ENCODE results near the gene B9D1. TPM values are rescaled to one million over a fixed set of nuclear protein-coding genes. Genes with fewer than 3 reads are reported as not detected.

The B9D1 gene
- total RNA-seq, 1 experiment from 2014 or later, result 11.5 TPM

GRCh38 chr17:19305256-19305655 lies 57.3 kb downstream of the B9D1 start:
- no TSS peak for BruUV-seq (replicated peaks)
- POLR2A ChIA-PET, result no interaction called here
- Histone ChIP-seq H3K36me3 (ENCODE audit: control insufficient read depth, insufficient read depth, low read length) (no peaks in the 10 kb centered on the region; the same call in none of the 2 replicates), H3K27me3 (replicated peaks; ENCODE audit: control insufficient read depth, insufficient read depth, low read length) (no peaks in the 10 kb centered on the region), H3K9me3 (no peaks in the 10 kb centered on the region), H3K4me3 (ENCODE audit: low read depth, low read length) (no peak overlapping the region), H3K4me1 (peaks cover 4% of the 10 kb centered on the region; the same call in 1 of the 2 replicates)
- no peaks in the 10 kb centered on the region for H3K27me3 Mint-ChIP-seq (ENCODE audit: insufficient read depth, unreplicated experiment)
- peaks cover 6% of the 10 kb centered on the region for H3K36me3 Mint-ChIP-seq (ENCODE audit: insufficient read depth, unreplicated experiment)
- no peak for TF ChIP-seq CTCF (IDR thresholded peaks at IDR 0.05; ENCODE audit: insufficient read depth in 1 of 2, low read depth in 1 of 2, low read length in 1 of 2, severe bottlenecking in 1 of 2, unreplicated experiment in 1 of 2)
- H3K27ac Mint-ChIP-seq (ENCODE audit: unreplicated experiment), result no peak overlapping the region
- no peak for DNase-seq
- H3K4me3 Mint-ChIP-seq (ENCODE audit: unreplicated experiment), result no peak overlapping the region
- H3K4me1 Mint-ChIP-seq (ENCODE audit: low read depth, unreplicated experiment), result peaks cover 5% of the 10 kb centered on the region
- CTCF ChIA-PET, result interaction anchor here (1.3 kb wide), 1 partner anchor 17 kb away, joined by 4 read pairs; no protein-coding TSS in a partner anchor
- intact Hi-C loops (cut with micrococcal nuclease; ENCODE audit: unreplicated experiment), result no loop called here
- H3K9me3 Mint-ChIP-seq (ENCODE audit: unreplicated experiment), result no peaks in the 10 kb centered on the region

GRCh38 chr17:19304751-19305150 lies 57.8 kb downstream of the B9D1 start:
- no peaks in the 10 kb centered on the region for H3K27me3 ChIP-seq (replicated peaks; ENCODE audit: control insufficient read depth, insufficient read depth, low read length)
- no peak overlapping the region for H3K4me3 ChIP-seq (ENCODE audit: low read depth, low read length)
- no peaks in the 10 kb centered on the region for H3K9me3 Mint-ChIP-seq (ENCODE audit: unreplicated experiment)
- peaks cover 5% of the 10 kb centered on the region for H3K4me1 Mint-ChIP-seq (ENCODE audit: low read depth, unreplicated experiment)
- H3K9me3 ChIP-seq, result no peaks in the 10 kb centered on the region
- H3K36me3 ChIP-seq (ENCODE audit: control insufficient read depth, insufficient read depth, low read length), result no peaks in the 10 kb centered on the region; the same call in none of the 2 replicates
- H3K27me3 Mint-ChIP-seq (ENCODE audit: insufficient read depth, unreplicated experiment), result no peaks in the 10 kb centered on the region
- no peak overlapping the region for H3K27ac Mint-ChIP-seq (ENCODE audit: unreplicated experiment)
- BruUV-seq (replicated peaks), result no TSS peak
- H3K4me3 Mint-ChIP-seq (ENCODE audit: unreplicated experiment), result no peak overlapping the region
- CTCF ChIA-PET, result no interaction called here
- POLR2A ChIA-PET, result no interaction called here
- peaks cover 3% of the 10 kb centered on the region for H3K36me3 Mint-ChIP-seq (ENCODE audit: insufficient read depth, unreplicated experiment)
- TF ChIP-seq CTCF (IDR thresholded peaks at IDR 0.05; ENCODE audit: insufficient read depth in 1 of 2, low read depth in 1 of 2, low read length in 1 of 2, severe bottlenecking in 1 of 2, unreplicated experiment in 1 of 2), result no peak
- intact Hi-C loops (cut with micrococcal nuclease; ENCODE audit: unreplicated experiment), result no loop called here
- peaks cover 4% of the 10 kb centered on the region; the same call in 1 of the 2 replicates for H3K4me1 ChIP-seq
- no peak for DNase-seq

DNA sequence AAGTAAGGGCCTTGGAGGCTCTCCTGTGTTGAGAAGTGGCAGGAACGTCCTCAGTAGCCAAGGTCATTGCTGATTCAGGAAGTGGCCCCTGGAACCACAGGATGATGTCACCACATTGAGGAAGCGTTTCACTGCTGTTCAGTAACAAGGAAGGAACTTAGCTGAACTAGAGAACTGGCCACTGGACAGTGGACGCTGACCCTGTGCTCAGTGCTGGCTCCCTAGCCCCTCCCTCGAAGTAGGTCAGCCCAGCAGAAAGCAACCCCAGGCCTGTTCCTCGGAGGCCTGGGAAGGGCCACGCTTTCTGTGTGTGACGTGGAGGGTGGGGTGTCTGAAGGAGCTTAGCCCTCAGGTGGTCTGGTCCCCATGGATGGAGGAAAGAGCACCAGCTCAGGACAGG lies 58.3 kb downstream of the B9D1 start:
- no peaks in the 10 kb centered on the region for H3K9me3 Mint-ChIP-seq (ENCODE audit: unreplicated experiment)
- POLR2A ChIA-PET, result no interaction called here
- Histone ChIP-seq H3K36me3 (ENCODE audit: control insufficient read depth, insufficient read depth, low read length) (no peaks in the 10 kb centered on the region; the same call in none of the 2 replicates), H3K4me1 (peaks cover 4% of the 10 kb centered on the region; the same call in 1 of the 2 replicates), H3K27me3 (replicated peaks; ENCODE audit: control insufficient read depth, insufficient read depth, low read length) (no peaks in the 10 kb centered on the region), H3K9me3 (no peaks in the 10 kb centered on the region), H3K4me3 (ENCODE audit: low read depth, low read length) (no peak overlapping the region)
- H3K27ac Mint-ChIP-seq (ENCODE audit: unreplicated experiment), result no peak overlapping the region
- BruUV-seq (replicated peaks), result no TSS peak
- H3K4me1 Mint-ChIP-seq (ENCODE audit: low read depth, unreplicated experiment), result peaks cover 5% of the 10 kb centered on the region
- no peak for TF ChIP-seq CTCF (IDR thresholded peaks at IDR 0.05; ENCODE audit: insufficient read depth in 1 of 2, low read depth in 1 of 2, low read length in 1 of 2, severe bottlenecking in 1 of 2, unreplicated experiment in 1 of 2)
- no peaks in the 10 kb centered on the region for H3K27me3 Mint-ChIP-seq (ENCODE audit: insufficient read depth, unreplicated experiment)
- CTCF ChIA-PET, result no interaction called here
- DNase-seq, result no peak
- intact Hi-C loops (cut with micrococcal nuclease; ENCODE audit: unreplicated experiment), result no loop called here
- no peak overlapping the region for H3K4me3 Mint-ChIP-seq (ENCODE audit: unreplicated experiment)
- no peaks in the 10 kb centered on the region for H3K36me3 Mint-ChIP-seq (ENCODE audit: insufficient read depth, unreplicated experiment)

Measured in Caco-2 (cell line).